Measurements from ENCODE around the gene OSBPL2. TPM values are rescaled to one million over a fixed set of nuclear protein-coding genes. Genes with fewer than 3 reads are reported as not detected.

The OSBPL2 gene
- total and polyA plus RNA-seq, 10 donors, result 9.2 to 81.7 (median 48.4) TPM

- Histone ChIP-seq H3K27ac (no peak overlapping the region), H3K9me3 (no peaks in the 10 kb centered on the region), H3K4me1 (no peaks in the 10 kb centered on the region), H3K4me3 (no peak overlapping the region), H3K27me3 (replicated peaks in 1 of 7) (no peaks in the 10 kb centered on the region), H3K36me3 (peaks cover 0 to 90% (median 32%) of the 10 kb centered on the region in 6 donors)
- intact Hi-C loops (cut with DNase I; ENCODE audit: low total_unique reads), result no loop called here
- TF ChIP-seq POLR2AphosphoS5 (IDR thresholded peaks at IDR 0.05), result no peak
- TF ChIP-seq POLR2A (IDR thresholded peaks at IDR 0.05), result no peak
- TF ChIP-seq CTCF (IDR thresholded peaks at IDR 0.05 in 8 of 11, conservative IDR thresholded peaks at IDR 0.05 in 3 of 11), result no peak
- WGBS, 5 donors, result 87 to 95% (median 89%) methylated on average over 6 to 7 of the region's 7 CpGs
- no peak for DNase-seq
These were observed 83.2 kb downstream of the OSBPL2 start for GRCh38 chr20:62321521-62321948.

- Histone ChIP-seq H3K27ac (no peak overlapping the region), H3K9me3 (no peaks in the 10 kb centered on the region), H3K27me3 (replicated peaks in 1 of 7) (no peaks in the 10 kb centered on the region), H3K4me3 (no peak overlapping the region), H3K36me3 (peaks cover 0 to 90% (median 32%) of the 10 kb centered on the region in 6 donors), H3K4me1 (no peaks in the 10 kb centered on the region)
- TF ChIP-seq CTCF (IDR thresholded peaks at IDR 0.05 in 8 of 11, conservative IDR thresholded peaks at IDR 0.05 in 3 of 11) (no peak), POLR2AphosphoS5 (IDR thresholded peaks at IDR 0.05) (no peak), POLR2A (IDR thresholded peaks at IDR 0.05) (no peak)
- 95 to 100% (median 98%) methylated on average over 1 to 16 of the region's 16 CpGs for WGBS, 5 donors
- DNase-seq, result no peak
- intact Hi-C loops (cut with DNase I; ENCODE audit: low total_unique reads), result no loop called here
These were observed 83.7 kb downstream of the OSBPL2 start for GRCh38 chr20:62321975-62322374.

GRCh38 chr20:62322492-62323041 is 84.2 kb downstream of the OSBPL2 start:
- DNase-seq, result no peak
- no peaks in the 10 kb centered on the region for H3K27me3 ChIP-seq (replicated peaks in 1 of 7)
- peaks cover 0 to 90% (median 35%) of the 10 kb centered on the region in 6 donors for H3K36me3 ChIP-seq
- TF ChIP-seq POLR2AphosphoS5 (IDR thresholded peaks at IDR 0.05), result no peak
- no peak for TF ChIP-seq CTCF (IDR thresholded peaks at IDR 0.05 in 8 of 11, conservative IDR thresholded peaks at IDR 0.05 in 3 of 11)
- no peak for TF ChIP-seq POLR2A (IDR thresholded peaks at IDR 0.05)
- no peaks in the 10 kb centered on the region for H3K9me3 ChIP-seq
- intact Hi-C loops (cut with DNase I; ENCODE audit: low total_unique reads), result no loop called here
- no peak overlapping the region for H3K27ac ChIP-seq
- no peaks in the 10 kb centered on the region for H3K4me1 ChIP-seq
- 91 to 96% (median 95%) methylated on average over 7 to 16 of the region's 16 CpGs for WGBS, 5 donors
- no peak overlapping the region for H3K4me3 ChIP-seq

- no peak for DNase-seq
- Histone ChIP-seq H3K4me3 (no peak overlapping the region), H3K36me3 (peaks cover 0 to 95% (median 43%) of the 10 kb centered on the region in 6 donors), H3K27ac (no peak overlapping the region), H3K4me1 (no peaks in the 10 kb centered on the region), H3K27me3 (replicated peaks in 1 of 7) (no peaks in the 10 kb centered on the region), H3K9me3 (no peaks in the 10 kb centered on the region)
- intact Hi-C loops (cut with DNase I; ENCODE audit: low total_unique reads), result no loop called here
- TF ChIP-seq POLR2A (IDR thresholded peaks at IDR 0.05) (no peak), POLR2AphosphoS5 (IDR thresholded peaks at IDR 0.05) (peak in 1 of 3 donors; percentile 17)
- 85 to 91% (median 91%) methylated on average over 24 to 52 of the region's 52 CpGs for WGBS, 5 donors
These were observed 85.0 kb downstream of the OSBPL2 start for GRCh38 chr20:62323146-62323979.

Data from spleen (tissue), 11 donors.